Activated naive CD8-positive, alpha-beta T cell treated with anti-CD3 and anti-CD28 coated beads for 36 hours (primary cell): Measurements from ENCODE around the gene ARL6IP4. TPM values are rescaled to one million over a fixed set of nuclear protein-coding genes. Genes with fewer than 3 reads are reported as not detected.
"Not testable (repeated sequence)": the region's sequence is repeated elsewhere in the genome, so short reads cannot be mapped to it uniquely, and the experiment has no call there.

Experiments used
- DNase-seq: peaks from one replicate; pipeline ENCODE4 v3.0.0; 2021
- H3K27ac Mint-ChIP-seq: one replicate; pipeline ENCODE4 v1.8.0; 2022; ENCODE audit warnings: mild to moderate bottlenecking, moderate library complexity, mixed read lengths
- H3K27me3 Mint-ChIP-seq: one replicate; pipeline ENCODE4 v1.8.0; 2022; ENCODE audit warnings: mild to moderate bottlenecking, mixed read lengths
- H3K36me3 Mint-ChIP-seq: one replicate; pipeline ENCODE4 v1.8.0; 2021; ENCODE audit warnings: mild to moderate bottlenecking, mixed read lengths
- H3K4me1 Mint-ChIP-seq: one replicate; pipeline ENCODE4 v1.8.0; 2021; ENCODE audit warnings: mixed read lengths
- H3K4me3 Mint-ChIP-seq: one replicate; pipeline ENCODE4 v1.8.0; 2022; ENCODE audit warnings: mild to moderate bottlenecking, moderate library complexity, mixed read lengths
- H3K9me3 Mint-ChIP-seq: one replicate; pipeline ENCODE4 v1.8.0; 2022; ENCODE audit warnings: mixed read lengths
- total RNA-seq, 2 experiments: library from RNA; stranded (reverse); gene quantifications; one replicate each; pipeline ENCODE4 v1.2.3, GENCODE V29; 2021

The ARL6IP4 gene
- 100 to 1,000 TPM; 165 to 168 TPM for total RNA-seq

- Mint-ChIP-seq H3K27me3 (no peaks in the 10 kb centered on the region), H3K9me3 (no peaks in the 10 kb centered on the region), H3K36me3 (peaks cover 17% of the 10 kb centered on the region), H3K4me1 (peaks cover 52% of the 10 kb centered on the region), H3K27ac (peak within 1 kb of the TSS; percentile 90), H3K4me3 (peak within 1 kb of the TSS; percentile 93)
- DNase-seq, result peak; percentile 81
These were observed at the start of gene ARL6IP4 for GRCh38 chr12:122980183-122981035. Gene ARL6IP4, plus strand, starts transcription at chr12:122980681. Its CDS starts 459 bp downstream, at chr12:122981140.

- Mint-ChIP-seq H3K27me3 (no peaks in the 10 kb centered on the region), H3K27ac (no peak overlapping the region), H3K4me3 (no peak overlapping the region), H3K4me1 (peaks cover 5% of the 10 kb centered on the region), H3K36me3 (no peaks in the 10 kb centered on the region), H3K9me3 (no peaks in the 10 kb centered on the region)
- no peak for DNase-seq
These were observed 48.3 kb upstream of the ARL6IP4 start for GRCh38 chr12:122932207-122932606.

GRCh38 chr12:122934722-122935121 lies 45.8 kb upstream of the ARL6IP4 start:
- H3K36me3 Mint-ChIP-seq, result no peaks in the 10 kb centered on the region
- DNase-seq, result no peak
- H3K27ac Mint-ChIP-seq, result no peak overlapping the region
- H3K4me3 Mint-ChIP-seq, result no peak overlapping the region
- no peaks in the 10 kb centered on the region for H3K4me1 Mint-ChIP-seq
- H3K9me3 Mint-ChIP-seq, result no peaks in the 10 kb centered on the region
- H3K27me3 Mint-ChIP-seq, result no peaks in the 10 kb centered on the region

DNA sequence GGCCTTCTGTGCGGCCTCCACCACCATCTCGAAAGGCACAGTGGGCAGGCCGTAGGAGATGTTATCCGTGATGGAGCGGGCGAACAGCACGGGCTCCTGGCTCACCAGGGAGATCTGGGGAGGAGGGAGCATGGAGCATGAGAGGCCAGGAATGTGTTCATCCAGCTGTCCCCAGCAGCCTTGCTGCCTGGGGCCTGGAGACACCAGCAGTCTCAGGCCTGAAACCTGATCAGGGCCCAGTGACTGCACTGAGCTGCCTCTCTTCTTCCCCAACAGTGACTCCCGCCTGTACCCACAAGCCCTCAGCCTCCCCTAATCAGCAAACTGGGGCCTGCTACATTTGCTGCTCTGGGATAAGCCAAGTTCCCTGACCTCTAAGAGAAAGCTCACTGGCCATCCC lies 45.2 kb upstream of the ARL6IP4 start:
- H3K9me3 Mint-ChIP-seq, result no peaks in the 10 kb centered on the region
- H3K27ac Mint-ChIP-seq, result no peak overlapping the region
- H3K4me1 Mint-ChIP-seq, result no peaks in the 10 kb centered on the region
- no peak overlapping the region for H3K4me3 Mint-ChIP-seq
- H3K36me3 Mint-ChIP-seq, result no peaks in the 10 kb centered on the region
- H3K27me3 Mint-ChIP-seq, result no peaks in the 10 kb centered on the region
- DNase-seq, result no peak

DNA sequence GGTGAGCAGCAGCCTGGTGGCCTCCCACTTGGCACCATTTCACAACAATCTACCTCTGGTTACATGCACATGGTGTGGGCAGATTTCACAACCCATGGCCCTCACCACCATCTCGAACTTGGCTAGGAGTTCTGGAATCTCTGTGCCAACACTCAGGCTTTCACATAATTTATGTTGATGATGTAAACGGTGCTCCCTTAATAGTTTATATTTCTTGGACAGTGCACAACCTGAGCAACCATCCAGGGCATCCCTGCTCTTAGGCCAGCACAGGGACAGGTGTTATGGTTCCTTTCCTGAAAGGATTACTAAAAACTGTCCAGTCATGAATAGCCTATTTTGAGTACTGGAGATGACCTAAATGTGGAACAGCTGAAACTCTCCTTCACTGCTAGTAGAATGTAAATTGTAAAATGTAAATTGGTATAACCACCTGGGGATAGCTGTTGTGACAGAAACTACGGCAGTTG lies 42.8 kb upstream of the ARL6IP4 start:
- no peak for DNase-seq
- Mint-ChIP-seq H3K36me3 (no peaks in the 10 kb centered on the region), H3K4me1 (peaks cover under 1% of the 10 kb centered on the region), H3K27me3 (no peaks in the 10 kb centered on the region), H3K9me3 (no peaks in the 10 kb centered on the region), H3K27ac (no peak overlapping the region), H3K4me3 (no peak overlapping the region)

DNA sequence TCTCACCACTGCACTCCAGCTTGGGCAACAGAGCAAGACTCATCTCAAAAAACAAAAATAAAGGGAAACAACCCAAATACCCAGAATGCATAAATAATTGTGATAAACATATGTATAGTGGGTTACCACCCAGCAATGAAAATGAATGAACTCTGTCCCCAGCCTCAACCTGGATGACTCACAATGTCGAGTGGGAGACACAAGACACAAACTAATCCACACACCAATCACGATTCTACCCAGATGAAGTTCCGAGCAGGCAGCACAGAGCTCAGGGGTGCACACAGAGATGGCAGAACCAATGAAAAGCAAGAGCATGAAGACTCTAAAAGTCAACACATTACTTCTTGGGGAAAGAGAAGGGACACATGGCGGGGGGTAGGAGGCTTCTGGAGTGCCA lies 41.4 kb upstream of the ARL6IP4 start:
- H3K4me1 Mint-ChIP-seq, result peaks cover 9% of the 10 kb centered on the region
- no peaks in the 10 kb centered on the region for H3K36me3 Mint-ChIP-seq
- no peaks in the 10 kb centered on the region for H3K9me3 Mint-ChIP-seq
- H3K27ac Mint-ChIP-seq, result no peak overlapping the region
- no peak overlapping the region for H3K4me3 Mint-ChIP-seq
- no peak for DNase-seq
- no peaks in the 10 kb centered on the region for H3K27me3 Mint-ChIP-seq

GRCh38 chr12:122941351-122941750 lies 39.1 kb upstream of the ARL6IP4 start:
- not testable (repeated sequence) for H3K27me3 Mint-ChIP-seq, H3K9me3 Mint-ChIP-seq, DNase-seq, H3K4me3 Mint-ChIP-seq, H3K27ac Mint-ChIP-seq, H3K36me3 Mint-ChIP-seq
- peaks cover 12% of the 10 kb centered on the region for H3K4me1 Mint-ChIP-seq

DNA sequence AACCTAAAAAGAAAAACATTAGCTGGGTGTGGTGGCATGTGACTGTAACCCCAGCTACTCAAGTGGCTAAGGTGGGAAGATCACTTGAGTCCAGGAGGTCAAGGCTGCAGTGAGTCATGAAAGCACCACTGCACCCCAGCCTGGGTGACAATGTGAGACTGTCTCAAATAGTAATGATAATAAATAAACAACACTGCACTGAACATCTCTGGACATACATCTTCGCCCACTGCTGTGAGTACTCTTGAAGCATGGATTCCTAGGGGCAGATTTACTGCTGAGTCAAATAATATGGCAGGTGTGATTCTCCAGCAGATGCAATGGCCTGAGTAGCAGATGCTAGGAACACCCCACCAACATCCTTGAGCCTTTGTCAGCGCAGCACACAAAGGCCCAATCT lies 37.8 kb upstream of the ARL6IP4 start:
- Mint-ChIP-seq H3K27ac (no peak overlapping the region), H3K4me3 (no peak overlapping the region), H3K27me3 (no peaks in the 10 kb centered on the region), H3K4me1 (peaks cover 23% of the 10 kb centered on the region), H3K36me3 (no peaks in the 10 kb centered on the region), H3K9me3 (no peaks in the 10 kb centered on the region)
- no peak for DNase-seq

DNA sequence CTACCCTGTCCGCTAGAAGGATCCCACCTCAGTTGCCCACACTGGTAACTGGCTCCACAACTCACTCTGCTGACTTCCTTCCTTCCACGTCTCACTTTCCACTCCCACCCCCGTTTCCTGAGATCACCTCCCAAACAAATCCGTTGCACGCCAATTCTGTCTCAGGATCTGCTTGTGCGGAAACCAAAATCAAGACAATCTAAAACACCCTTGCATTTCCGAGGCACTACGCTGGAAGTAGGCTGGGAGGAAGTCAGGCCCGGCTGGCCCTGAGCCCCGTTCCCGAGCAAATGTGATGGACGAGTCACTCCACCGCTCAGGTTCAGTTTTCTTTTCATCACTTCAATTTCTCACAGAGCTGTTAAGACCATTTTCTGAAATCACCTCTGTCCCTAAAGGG lies 37.3 kb upstream of the ARL6IP4 start:
- Mint-ChIP-seq H3K36me3 (no peaks in the 10 kb centered on the region), H3K27me3 (no peaks in the 10 kb centered on the region), H3K27ac (no peak overlapping the region), H3K9me3 (no peaks in the 10 kb centered on the region), H3K4me3 (no peak overlapping the region), H3K4me1 (peaks cover 27% of the 10 kb centered on the region)
- DNase-seq, result no peak

DNA sequence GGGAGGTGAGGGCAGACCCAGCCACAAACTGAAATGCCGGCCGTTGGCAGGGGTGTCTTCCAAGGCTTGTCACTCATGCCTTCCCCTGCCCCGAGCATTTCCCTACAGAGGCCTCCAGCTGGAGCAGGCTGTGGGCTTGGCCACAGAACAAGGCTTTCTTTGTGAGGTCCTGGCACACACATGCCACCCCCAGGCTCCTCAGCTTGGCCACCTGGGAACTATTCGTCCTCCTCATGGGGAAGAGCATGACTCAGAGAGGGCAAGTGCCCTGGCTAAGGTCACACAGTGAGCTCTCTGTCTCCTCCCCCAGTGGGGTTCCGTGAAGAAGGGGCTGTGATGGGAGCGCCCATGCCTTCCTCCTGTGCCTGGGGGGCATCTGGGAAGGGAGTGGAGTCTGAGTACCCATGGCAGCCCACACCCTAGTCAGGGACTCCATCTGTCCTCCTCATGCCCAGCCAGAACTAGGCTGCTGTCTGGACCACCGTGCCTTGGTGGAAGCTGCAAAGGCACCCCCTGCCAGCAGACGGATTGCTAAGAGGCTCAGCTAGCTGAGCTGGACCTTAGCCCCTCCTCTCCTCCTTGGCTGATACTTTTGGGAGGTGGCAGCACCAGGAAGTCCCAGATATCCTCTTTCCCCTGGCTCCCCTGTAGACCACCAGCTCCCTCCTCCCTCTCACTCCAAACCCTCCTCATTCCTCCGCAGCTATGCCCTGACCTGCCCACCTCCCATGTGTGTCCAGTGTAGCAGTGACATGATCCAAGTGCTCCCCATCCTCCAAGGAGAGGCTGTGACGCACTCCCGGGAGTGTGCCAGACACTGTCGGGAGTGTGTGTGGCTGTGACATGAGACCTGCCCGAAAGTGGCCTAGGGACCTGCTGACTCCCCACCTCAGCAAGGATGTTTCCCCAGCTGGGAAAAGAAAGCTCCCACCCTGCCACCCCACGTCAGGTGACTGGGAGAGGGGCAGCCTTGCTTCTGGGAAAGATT lies 35.6 kb upstream of the ARL6IP4 start:
- no peaks in the 10 kb centered on the region for H3K9me3 Mint-ChIP-seq
- H3K27me3 Mint-ChIP-seq, result no peaks in the 10 kb centered on the region
- H3K4me3 Mint-ChIP-seq, result no peak overlapping the region
- H3K27ac Mint-ChIP-seq, result no peak overlapping the region
- peaks cover 27% of the 10 kb centered on the region for H3K4me1 Mint-ChIP-seq
- H3K36me3 Mint-ChIP-seq, result no peaks in the 10 kb centered on the region
- DNase-seq, result no peak

GRCh38 chr12:122946690-122947341 lies 33.7 kb upstream of the ARL6IP4 start:
- Mint-ChIP-seq H3K4me3 (no peak overlapping the region), H3K4me1 (peaks cover 27% of the 10 kb centered on the region), H3K9me3 (no peaks in the 10 kb centered on the region), H3K36me3 (no peaks in the 10 kb centered on the region), H3K27me3 (no peaks in the 10 kb centered on the region), H3K27ac (peak overlapping the region; percentile 74)
- peak; percentile 88 for DNase-seq

GRCh38 chr12:122947352-122947792 lies 33.1 kb upstream of the ARL6IP4 start:
- peaks cover 29% of the 10 kb centered on the region for H3K4me1 Mint-ChIP-seq
- H3K9me3 Mint-ChIP-seq, result no peaks in the 10 kb centered on the region
- H3K4me3 Mint-ChIP-seq, result no peak overlapping the region
- DNase-seq, result no peak
- peak overlapping the region; percentile 74 for H3K27ac Mint-ChIP-seq
- no peaks in the 10 kb centered on the region for H3K36me3 Mint-ChIP-seq
- no peaks in the 10 kb centered on the region for H3K27me3 Mint-ChIP-seq

GRCh38 chr12:122948605-122949004 lies 31.9 kb upstream of the ARL6IP4 start:
- no peak overlapping the region for H3K4me3 Mint-ChIP-seq
- no peak overlapping the region for H3K27ac Mint-ChIP-seq
- H3K9me3 Mint-ChIP-seq, result no peaks in the 10 kb centered on the region
- no peak for DNase-seq
- peaks cover 20% of the 10 kb centered on the region for H3K4me1 Mint-ChIP-seq
- H3K27me3 Mint-ChIP-seq, result no peaks in the 10 kb centered on the region
- no peaks in the 10 kb centered on the region for H3K36me3 Mint-ChIP-seq

DNA sequence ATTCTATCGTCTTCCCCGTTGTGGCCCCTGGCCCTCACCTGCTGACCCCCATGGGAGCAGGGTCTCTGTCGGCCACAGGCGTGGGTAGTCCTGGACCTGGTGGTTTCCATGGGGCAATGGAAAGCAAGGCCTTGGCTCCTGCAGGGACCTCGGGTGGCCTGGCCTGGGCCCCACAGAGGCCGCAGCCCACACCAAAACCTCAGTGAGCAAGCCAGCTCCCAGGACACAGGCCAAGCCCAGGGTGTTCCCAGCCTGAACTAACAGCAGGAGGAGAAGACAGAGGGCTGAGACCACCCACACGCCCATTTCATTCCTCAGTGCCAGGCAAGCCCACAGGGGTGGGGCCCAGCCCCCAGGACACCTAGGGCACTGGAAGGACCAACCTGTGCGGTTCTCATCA lies 31.1 kb upstream of the ARL6IP4 start:
- no peaks in the 10 kb centered on the region for H3K9me3 Mint-ChIP-seq
- DNase-seq, result no peak
- H3K27ac Mint-ChIP-seq, result no peak overlapping the region
- H3K4me3 Mint-ChIP-seq, result no peak overlapping the region
- peaks cover 20% of the 10 kb centered on the region for H3K4me1 Mint-ChIP-seq
- H3K36me3 Mint-ChIP-seq, result no peaks in the 10 kb centered on the region
- no peaks in the 10 kb centered on the region for H3K27me3 Mint-ChIP-seq
